ENCODE data around the gene USP50. TPM values are rescaled to one million over a fixed set of nuclear protein-coding genes. Genes with fewer than 3 reads are reported as not detected.
"Not testable (repeated sequence)": the region's sequence is repeated elsewhere in the genome, so short reads cannot be mapped to it uniquely, and the experiment has no call there.

Gene USP50
- polyA plus RNA-seq, 4 donors, result 0.63 to 3.3 (median 1.9) TPM

DNA sequence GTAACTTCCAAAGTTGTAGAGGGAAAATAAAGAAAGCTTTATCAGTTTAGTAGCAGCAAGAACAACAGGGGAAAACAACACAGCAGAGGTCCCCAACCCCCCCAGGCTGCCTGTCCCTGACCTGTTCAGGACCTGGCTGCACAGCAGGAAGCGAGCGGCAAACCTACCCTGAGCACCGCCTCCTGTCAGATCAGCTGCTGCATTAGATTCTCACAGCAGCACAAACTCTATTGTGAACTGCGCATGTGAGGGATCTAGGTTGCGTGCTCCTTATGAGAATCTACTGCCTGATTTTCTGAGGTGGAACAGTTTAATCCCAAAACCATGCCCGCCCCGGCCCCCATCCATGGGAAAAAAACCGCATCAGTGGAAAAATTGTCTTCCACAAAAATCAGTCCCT is 40.3 kb downstream of the USP50 start:
- DNase-seq (ENCODE audit: low read depth in 4 of 4, low spot score in 3 of 4), result peak in 2 of 4 donors; percentile 5 to 6

DNA sequence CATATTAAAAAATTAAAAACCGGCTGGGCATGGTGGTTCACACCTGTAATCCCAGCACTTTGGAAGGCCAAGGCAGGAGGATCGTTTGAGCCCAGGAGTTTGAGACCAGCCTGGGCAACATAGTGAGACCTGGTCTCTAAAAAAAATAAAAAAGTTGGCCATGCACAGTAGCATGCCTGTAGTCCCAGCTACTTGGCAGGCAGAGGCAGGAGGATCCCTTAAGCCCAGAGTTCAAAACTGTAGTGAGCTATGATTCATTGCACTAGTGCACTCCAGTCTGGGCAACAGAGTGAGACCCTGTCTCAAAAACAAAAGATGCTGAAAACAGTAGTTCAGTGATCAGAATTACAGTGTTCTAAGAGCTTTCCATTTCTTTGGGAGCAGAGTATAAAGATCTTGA is 40.8 kb downstream of the USP50 start:
- DNase-seq (ENCODE audit: low read depth in 4 of 4, low spot score in 3 of 4), result not testable (repeated sequence)

DNA sequence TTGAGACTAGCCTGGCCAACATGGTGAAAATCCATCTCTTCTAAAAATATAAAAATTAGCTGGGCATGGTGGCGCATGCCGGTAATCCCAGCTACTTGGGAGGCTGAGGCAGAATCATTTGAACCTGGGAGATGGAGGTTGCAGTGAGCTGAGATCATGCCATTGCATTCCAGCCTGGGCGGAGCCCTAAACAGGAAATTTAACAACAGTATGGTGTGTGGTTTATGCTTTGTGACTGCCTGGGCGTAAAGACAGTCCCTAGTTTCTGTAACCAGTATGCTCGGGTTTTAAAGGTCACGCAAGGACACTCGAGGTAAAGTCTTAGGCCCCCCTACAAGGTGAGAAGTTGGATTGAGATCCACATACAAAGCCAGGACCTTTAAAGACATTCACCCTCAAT is 43.3 kb downstream of the USP50 start:
- no peak for DNase-seq (ENCODE audit: low read depth in 4 of 4, low spot score in 3 of 4)

DNA sequence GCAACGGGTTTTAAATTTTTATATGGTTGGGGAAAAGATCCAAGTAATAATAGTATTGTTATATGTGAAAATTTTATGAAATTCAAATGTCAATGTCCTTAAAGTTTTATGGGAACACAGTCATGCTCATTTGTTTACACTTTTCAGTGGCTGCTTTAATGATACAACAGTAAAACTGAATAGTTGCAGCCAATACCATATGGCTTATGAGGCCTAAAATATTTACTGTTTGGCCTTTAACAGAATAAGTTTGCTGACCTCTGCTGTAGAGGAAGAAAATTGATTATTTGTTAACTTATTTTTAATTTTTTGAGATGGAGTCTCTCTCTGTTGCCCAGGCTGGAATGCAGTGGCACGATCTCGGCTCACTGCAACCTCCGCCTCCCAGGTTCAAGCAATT is 44.7 kb downstream of the USP50 start:
- DNase-seq (ENCODE audit: low read depth in 4 of 4, low spot score in 3 of 4), result no peak

GRCh38 chr15:50500352-50500751 is 46.1 kb downstream of the USP50 start:
- DNase-seq (ENCODE audit: low read depth in 4 of 4, low spot score in 3 of 4), result no peak

GRCh38 chr15:50496692-50497091 is 49.8 kb downstream of the USP50 start:
- DNase-seq (ENCODE audit: low read depth in 4 of 4, low spot score in 3 of 4), result no peak

DNA sequence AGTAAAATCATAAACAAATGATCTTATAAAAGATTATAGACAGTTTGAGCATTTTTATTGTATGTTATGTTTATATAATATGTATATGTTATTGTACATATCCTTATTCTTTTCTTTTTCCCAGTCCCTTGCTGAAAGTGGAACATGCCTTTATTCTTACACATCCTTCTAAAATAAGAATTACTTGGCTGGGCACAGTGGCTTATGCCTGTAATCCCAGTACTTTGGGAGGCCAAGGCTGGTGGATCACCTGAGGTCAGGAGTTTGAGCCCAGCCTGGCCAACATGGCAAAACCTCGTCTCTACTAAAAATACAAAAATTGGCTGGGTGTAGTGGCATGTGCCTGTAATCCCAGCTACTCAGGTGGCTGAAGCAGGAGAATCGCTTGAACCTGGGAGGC is 51.9 kb downstream of the USP50 start:
- not testable (repeated sequence) for DNase-seq (ENCODE audit: low read depth in 4 of 4, low spot score in 3 of 4)

GRCh38 chr15:50493625-50494024 is 52.8 kb downstream of the USP50 start:
- no peak for DNase-seq (ENCODE audit: low read depth in 4 of 4, low spot score in 3 of 4)

- DNase-seq (ENCODE audit: low read depth in 4 of 4, low spot score in 3 of 4), result no peak
These were observed 59.2 kb downstream of the USP50 start for GRCh38 chr15:50487287-50487686.

DNA sequence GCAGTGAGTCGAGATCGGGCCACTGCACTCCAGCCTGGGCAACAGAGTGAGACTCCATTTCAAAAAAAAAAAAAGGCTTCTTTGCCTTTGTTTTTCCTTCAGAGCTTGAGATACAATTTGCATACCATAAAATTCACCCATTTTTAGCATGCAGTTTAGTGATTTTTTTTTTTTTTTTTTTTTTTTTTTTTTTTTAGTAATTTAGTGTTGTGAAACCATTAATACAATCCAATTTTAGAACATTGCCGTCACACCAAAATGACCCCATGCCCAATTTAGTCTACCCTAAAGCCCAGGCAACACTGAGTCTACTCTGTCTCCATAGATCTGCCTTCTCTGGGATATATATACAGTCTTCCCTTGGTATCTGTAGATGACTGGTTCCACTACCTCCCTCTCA is 61.1 kb downstream of the USP50 start:
- DNase-seq (ENCODE audit: low read depth in 4 of 4, low spot score in 3 of 4), result no peak

DNA sequence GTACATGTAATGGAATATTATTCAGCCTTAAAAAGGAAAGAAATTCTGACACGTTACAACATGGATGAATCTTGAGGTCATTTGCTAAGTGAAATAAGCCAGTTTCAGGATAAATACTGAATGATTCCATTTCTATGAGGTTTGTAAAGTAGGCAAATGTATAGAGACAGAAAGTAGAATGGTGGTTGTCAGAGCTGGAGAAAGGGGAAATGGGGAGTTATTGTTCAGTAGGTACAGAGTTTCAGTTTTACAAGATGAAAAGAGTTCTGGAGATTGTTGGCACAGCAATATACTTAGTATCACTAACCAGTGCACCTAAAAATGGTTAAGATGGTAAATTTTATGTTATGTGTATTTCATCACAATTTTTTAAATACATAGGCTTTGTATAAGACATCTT is 61.7 kb downstream of the USP50 start:
- no peak for DNase-seq (ENCODE audit: low read depth in 4 of 4, low spot score in 3 of 4)

DNA sequence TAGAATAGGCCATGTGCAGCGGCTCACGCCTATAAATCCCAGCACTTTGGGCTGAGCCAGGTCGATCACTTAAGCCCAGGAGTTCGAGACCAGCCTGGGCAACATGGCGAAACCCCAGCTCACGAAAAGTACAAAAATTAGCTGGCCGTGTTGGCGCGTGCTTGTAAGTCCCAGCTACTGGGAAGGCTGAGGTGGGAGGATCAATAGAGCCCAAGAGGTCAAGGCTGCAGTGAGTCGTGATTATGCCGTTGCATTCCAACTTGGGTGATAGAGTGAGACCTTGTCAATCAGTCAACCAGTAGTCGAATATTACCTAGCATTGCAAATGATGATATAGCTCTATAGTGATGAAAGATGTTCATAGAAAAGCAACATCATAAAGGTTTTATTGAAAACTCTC is 70.3 kb downstream of the USP50 start:
- no peak for DNase-seq (ENCODE audit: low read depth in 4 of 4, low spot score in 3 of 4)

DNA sequence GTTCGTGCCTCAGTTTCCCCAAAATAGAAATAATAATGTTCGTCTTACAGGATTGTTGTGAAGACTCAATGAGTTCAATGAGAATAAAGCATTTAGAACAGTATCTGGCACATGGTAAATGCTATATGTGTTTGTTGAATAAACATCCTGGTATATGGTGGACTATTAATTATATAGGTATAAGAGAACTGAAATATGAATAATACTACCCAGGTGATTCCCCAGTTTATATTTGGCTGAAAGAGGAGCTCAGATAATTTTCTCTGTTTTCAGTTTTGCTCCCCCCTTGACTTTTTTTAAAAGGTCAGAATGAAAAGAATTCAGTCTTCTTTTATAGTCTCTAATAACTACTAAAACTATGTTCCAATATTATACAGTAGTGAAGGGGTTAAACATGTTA is 75.4 kb downstream of the USP50 start:
- no peak for DNase-seq (ENCODE audit: low read depth in 4 of 4, low spot score in 3 of 4)

DNA sequence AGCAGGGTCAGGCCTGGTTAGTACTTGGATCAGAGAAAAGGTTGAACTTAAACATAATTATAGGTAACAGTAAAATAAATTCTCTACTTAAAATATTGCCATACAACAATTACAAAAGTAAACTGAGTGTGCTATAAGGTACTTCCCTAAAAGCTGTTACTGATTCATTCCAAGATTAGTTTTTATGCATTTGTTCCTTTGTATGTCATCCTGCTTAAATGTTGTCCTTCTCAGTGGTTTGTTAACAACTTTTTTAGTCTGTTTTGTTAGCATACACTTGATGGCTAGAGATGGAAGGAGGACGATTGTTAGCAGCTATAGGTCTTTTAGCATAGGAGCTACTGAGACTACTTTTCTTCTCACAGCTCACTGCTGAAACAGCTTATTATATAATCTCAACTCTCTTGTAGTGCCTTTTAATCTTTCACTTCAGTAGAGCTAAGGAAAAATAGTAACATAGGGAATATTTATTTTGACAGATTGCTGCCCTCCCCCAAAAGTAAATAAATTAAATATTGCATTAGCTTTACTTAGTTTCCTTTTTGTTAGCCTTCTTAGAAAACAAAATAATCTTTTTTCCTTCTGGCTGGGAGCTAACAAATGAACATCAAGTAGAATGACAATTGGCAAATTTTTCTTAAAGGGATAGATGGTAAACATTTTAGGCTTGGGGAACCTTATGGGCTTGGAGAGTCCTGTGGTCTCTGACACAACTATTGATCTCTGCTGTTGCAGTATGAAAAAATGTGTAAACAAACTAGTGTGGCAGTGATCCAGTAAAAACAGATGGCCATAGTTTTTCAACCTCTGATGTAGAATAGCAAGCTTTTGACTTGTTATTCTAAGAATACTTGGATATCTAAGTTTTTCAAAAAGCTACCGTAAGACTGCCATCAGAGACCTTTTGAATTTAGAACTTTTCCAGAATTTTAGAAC is 82.8 kb downstream of the USP50 start:
- DNase-seq (ENCODE audit: low read depth in 4 of 4, low spot score in 3 of 4), result peak in 1 of 4 donors; percentile 1

DNA sequence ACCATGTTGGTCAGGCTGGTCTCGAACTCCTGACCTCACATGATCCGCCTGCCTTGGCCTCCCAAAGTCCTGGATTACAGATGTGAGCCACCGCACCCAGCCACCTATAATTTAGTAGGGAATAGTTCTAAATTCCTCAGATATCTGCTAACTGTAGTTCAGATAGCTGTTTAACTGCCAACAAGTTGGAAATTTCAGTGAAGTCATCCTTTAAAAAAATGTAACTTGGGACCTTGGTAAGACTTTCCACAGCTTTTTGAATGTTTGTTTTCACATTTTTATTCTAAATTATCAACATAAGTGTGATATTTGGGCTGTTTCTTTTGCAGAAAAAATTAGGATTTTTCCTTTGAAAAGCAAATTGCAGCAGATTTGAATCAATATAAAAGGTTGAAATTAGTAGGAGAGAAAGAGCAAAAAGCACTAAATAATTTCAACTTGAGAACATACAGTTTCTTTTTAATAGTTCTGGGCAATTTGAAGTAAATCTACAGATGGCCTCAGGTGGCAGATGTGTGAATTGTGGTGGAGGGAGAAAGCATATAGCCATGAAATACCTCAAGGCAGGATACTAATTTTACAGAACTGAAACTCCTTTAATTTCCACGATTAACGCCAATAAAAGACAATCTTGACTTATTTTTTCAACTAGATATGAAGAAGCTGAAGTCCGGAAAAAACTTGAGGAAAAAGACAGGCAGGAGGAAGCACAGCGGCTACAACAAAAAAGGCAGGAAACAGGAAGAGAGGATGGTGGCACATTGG is 87.9 kb downstream of the USP50 start:
- no peak for DNase-seq (ENCODE audit: low read depth in 4 of 4, low spot score in 3 of 4)

DNA sequence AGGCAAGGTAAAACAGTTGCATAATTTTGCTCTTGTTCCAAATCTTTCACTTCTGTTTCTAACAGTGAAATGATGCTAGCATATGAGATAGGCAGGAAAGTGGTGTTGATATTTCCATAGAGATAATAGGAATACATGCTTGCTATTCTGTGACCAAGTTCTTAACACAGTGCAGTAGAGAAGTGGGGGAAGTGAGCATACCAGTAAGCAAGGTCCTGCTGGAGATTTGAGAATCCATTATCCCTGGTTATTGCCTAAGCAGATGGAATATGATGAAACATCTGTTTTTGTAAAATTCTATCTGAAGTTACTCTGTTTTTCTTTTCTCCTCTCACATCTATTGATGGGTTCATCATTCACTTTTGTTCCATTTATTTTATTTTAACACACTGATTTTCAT is 93.5 kb downstream of the USP50 start:
- DNase-seq (ENCODE audit: low read depth in 4 of 4, low spot score in 3 of 4), result no peak

Other genes starting within 250 kb of the USP50 start
- gene GABPB1, start 191.5 kb downstream of the USP50 start, polyA plus RNA-seq (ENCODE audit: insufficient read length in 4 of 4), result 10 to 100 TPM; 27.3 to 34.3 (median 31.1) TPM
- gene USP8, start 122.3 kb downstream of the USP50 start, polyA plus RNA-seq (ENCODE audit: insufficient read length in 4 of 4), result 10 to 100 TPM; 49.5 to 69.4 (median 58.7) TPM
- gene TRPM7, start 140.1 kb upstream of the USP50 start, polyA plus RNA-seq (ENCODE audit: insufficient read length in 4 of 4), result 10 to 100 TPM; 30.4 to 52.8 (median 48.0) TPM
- 100 to 1,000 TPM in 2 of 4 donors, 10 to 100 TPM in 2; 85.4 to 117 (median 101) TPM for gene SPPL2A, start 219.0 kb upstream of the USP50 start, polyA plus RNA-seq (ENCODE audit: insufficient read length in 4 of 4)